Adrenal gland (tissue), 5 donors: Measurements from ENCODE around the gene CLDN24.

Experiments used
- POLR2A ChIP-seq, 2 donors: fragments of 450-650 bp; IDR thresholded peaks; one replicate each; pipeline ENCODE4 v1.6.1; 2017; ENCODE audit warnings: antibody characterized with exemption in 2 of 2, mild to moderate bottlenecking in 2 of 2, moderate library complexity in 1 of 2
- TF ChIP-seq, protein P1 (sequence below), 6 experiments: fragments of 450-650 bp in 4 of 6; fragments of 200-600 bp in 2 of 6; sonication (generic) in 1 of 6; IDR thresholded peaks; 1 replicate in 5 of 6; 2 replicates in 1 of 6; pipeline versions ENCODE4 v1.5.1 to v1.8.0; 2016 to 2021; ENCODE audit warnings: antibody characterized with exemption in 6 of 6, mild to moderate bottlenecking in 2 of 6, moderate library complexity in 1 of 6
- donor health status: DM: no; HTN: no; CAD: no.

DNA sequence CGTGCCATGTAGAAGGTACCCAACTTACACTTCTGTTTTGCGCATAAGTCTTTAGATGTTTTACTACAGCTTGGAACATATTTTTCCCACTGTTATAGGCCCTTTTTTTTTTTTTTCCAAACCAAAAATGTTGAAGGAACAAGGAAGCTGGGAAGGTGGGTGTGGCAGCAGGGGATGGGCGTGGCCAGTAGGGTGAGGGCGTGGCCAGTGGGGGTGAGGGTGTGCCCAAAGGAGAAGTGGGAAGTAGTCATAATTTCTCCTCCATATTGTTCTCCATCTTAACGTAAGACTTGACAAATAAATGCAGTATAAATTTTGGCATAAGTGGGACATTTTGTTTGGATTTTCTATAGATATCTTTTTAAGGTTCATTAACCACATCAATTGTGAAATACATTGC is 32.5 kb downstream of the CLDN24 start:
- TF ChIP-seq, protein P1, sequence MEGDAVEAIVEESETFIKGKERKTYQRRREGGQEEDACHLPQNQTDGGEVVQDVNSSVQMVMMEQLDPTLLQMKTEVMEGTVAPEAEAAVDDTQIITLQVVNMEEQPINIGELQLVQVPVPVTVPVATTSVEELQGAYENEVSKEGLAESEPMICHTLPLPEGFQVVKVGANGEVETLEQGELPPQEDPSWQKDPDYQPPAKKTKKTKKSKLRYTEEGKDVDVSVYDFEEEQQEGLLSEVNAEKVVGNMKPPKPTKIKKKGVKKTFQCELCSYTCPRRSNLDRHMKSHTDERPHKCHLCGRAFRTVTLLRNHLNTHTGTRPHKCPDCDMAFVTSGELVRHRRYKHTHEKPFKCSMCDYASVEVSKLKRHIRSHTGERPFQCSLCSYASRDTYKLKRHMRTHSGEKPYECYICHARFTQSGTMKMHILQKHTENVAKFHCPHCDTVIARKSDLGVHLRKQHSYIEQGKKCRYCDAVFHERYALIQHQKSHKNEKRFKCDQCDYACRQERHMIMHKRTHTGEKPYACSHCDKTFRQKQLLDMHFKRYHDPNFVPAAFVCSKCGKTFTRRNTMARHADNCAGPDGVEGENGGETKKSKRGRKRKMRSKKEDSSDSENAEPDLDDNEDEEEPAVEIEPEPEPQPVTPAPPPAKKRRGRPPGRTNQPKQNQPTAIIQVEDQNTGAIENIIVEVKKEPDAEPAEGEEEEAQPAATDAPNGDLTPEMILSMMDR (IDR thresholded peaks at IDR 0.05), result no peak
- TF ChIP-seq POLR2A (IDR thresholded peaks at IDR 0.05), result no peak
